ENCODE measurements around the gene TBC1D8.

DNA sequence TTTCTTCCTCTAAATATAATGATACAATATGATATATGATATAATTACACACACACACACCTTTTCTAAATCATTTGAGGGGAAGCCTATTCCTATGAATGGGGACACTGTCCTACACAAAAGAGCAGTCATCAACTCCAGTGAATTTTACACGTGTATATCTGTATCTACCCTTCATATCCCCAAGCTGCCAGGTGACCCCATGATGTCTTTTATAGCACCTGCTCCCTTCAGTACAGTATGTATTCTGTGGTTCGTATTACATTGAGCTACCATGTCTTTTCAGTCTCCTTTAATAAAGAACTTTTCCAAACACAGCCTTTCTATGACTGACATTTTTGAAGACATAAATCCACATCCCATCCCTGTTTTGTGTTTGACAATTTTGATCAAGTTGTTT, 19.0 kb downstream of the TBC1D8 start:
- TF ChIP-seq ZNF274 (IDR thresholded peaks at IDR 0.05; ENCODE audit: low read depth, low read length) (no peak), SUZ12 (IDR thresholded peaks at IDR 0.05; ENCODE audit: extremely low read depth, insufficient read depth, insufficient read length) (no peak), YY1 (IDR thresholded peaks at IDR 0.05; ENCODE audit: insufficient read depth, insufficient read length) (no peak)

All from NT2/D1 (cell line).